ENCODE measurements around the gene FAM3A. TPM values are rescaled to one million over a fixed set of nuclear protein-coding genes. Genes with fewer than 3 reads are reported as not detected.
A peak's percentile ranks its signal among the peaks of the same experiment; 100 is the strongest.

FAM3A gene
- total and polyA plus RNA-seq, 2 donors (not counting 1 experiment from before 2014, with no cell fraction given) = 17.3 to 30.2 TPM

DNA sequence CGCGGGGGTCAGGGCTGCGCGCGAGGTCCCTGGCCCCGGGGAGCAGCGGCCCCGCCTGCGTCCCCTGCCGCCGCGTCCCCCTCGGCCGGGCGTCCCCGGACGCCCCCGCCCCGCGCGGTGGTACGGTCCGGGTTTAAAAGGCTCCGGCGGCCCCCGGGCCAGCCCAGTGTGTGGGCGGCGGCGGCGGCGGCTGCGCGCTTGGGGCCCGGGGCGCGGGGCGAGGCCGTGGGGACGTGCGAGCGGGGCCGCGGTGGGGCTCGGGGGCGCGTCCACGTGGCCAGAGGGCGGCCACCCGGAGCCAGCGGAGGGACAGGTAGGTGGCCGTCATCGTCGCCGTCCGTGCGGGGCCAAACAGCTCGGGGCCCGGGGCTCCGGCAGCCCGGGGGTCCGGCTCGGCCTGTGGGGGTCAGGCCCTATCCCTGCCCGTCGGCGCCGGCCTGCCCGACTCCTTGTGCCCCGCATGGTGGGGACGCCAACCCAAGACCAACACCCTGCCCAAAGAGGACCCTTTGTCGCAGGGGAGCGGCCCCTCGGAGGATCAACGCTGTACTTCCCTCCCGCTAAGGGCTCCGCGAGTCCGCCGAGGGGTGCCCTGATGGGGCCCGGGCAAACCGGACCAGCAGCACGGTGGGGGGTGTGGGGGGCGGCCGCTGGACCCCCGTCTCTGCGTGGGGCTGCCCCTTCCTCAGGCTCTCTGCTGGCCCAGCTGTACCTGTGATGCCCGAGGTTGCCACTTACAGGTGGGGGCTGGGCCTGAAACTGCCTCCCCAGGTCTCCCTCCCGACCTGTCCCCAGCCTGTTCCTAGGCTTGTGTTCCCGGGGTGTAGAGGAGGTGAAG is 57.7 kb downstream of the FAM3A start, which contains the start of gene PLXNA3:
Gene PLXNA3, plus strand, starts transcription at position 166 of the 838 bp plus-strand sequence. CDS start 1,903 bp downstream, outside the sequence.
- TF ChIP-seq EZH2 (IDR thresholded peaks at IDR 0.05; ENCODE audit: low read length, missing control alignments) = no peak
- TF ChIP-seq, protein P1, sequence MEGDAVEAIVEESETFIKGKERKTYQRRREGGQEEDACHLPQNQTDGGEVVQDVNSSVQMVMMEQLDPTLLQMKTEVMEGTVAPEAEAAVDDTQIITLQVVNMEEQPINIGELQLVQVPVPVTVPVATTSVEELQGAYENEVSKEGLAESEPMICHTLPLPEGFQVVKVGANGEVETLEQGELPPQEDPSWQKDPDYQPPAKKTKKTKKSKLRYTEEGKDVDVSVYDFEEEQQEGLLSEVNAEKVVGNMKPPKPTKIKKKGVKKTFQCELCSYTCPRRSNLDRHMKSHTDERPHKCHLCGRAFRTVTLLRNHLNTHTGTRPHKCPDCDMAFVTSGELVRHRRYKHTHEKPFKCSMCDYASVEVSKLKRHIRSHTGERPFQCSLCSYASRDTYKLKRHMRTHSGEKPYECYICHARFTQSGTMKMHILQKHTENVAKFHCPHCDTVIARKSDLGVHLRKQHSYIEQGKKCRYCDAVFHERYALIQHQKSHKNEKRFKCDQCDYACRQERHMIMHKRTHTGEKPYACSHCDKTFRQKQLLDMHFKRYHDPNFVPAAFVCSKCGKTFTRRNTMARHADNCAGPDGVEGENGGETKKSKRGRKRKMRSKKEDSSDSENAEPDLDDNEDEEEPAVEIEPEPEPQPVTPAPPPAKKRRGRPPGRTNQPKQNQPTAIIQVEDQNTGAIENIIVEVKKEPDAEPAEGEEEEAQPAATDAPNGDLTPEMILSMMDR (conservative IDR thresholded peaks at IDR 0.05 in 1 of 2, IDR thresholded peaks at IDR 0.05 in 1 of 2; ENCODE audit: low read depth in 1 of 2, low read length in 2 of 2) = no peak
- no peaks in the 10 kb centered on the region for H4K20me1 ChIP-seq (ENCODE audit: control insufficient read depth, extremely low read depth, insufficient read depth, low read length)
- no peaks in the 10 kb centered on the region for H3K4me1 ChIP-seq (ENCODE audit: control insufficient read depth, extremely low read depth, insufficient read depth, low read length)
- no peak within 1 kb of the TSS for H3K27ac ChIP-seq (ENCODE audit: insufficient read depth, low read length)
- peaks cover 38% of the 10 kb centered on the region for H3K79me2 ChIP-seq (ENCODE audit: control insufficient read depth, insufficient read depth, low read length)
- H3K9me3 ChIP-seq (ENCODE audit: control insufficient read depth, insufficient read depth, low read depth, low read length) = no peaks in the 10 kb centered on the region
- peak within 1 kb of the TSS; percentile 64 for H3K4me2 ChIP-seq (ENCODE audit: extremely low read depth, insufficient read depth, low read length)
- DNase-seq (ENCODE audit: low read depth in 2 of 2) = peak in 1 of 2 donors; percentile 30
- H3K9ac ChIP-seq (ENCODE audit: insufficient read depth, low read length) = peak within 1 kb of the TSS; percentile 53
- no peaks in the 10 kb centered on the region for H3K27me3 ChIP-seq (ENCODE audit: control insufficient read depth, insufficient read depth, low read length)
- no peak within 1 kb of the TSS for H2AFZ ChIP-seq (ENCODE audit: low read length)
- H3K4me3 ChIP-seq (replicated peaks in 1 of 4; ENCODE audit: control extremely low read depth in 1 of 4, insufficient read depth in 1 of 4, low read depth in 3 of 4, low read length in 4 of 4) = peak within 1 kb of the TSS; percentile 65 to 73 (median 72)
- H3K36me3 ChIP-seq (ENCODE audit: control insufficient read depth, insufficient read depth, low read length) = peaks cover 9% of the 10 kb centered on the region

DNA sequence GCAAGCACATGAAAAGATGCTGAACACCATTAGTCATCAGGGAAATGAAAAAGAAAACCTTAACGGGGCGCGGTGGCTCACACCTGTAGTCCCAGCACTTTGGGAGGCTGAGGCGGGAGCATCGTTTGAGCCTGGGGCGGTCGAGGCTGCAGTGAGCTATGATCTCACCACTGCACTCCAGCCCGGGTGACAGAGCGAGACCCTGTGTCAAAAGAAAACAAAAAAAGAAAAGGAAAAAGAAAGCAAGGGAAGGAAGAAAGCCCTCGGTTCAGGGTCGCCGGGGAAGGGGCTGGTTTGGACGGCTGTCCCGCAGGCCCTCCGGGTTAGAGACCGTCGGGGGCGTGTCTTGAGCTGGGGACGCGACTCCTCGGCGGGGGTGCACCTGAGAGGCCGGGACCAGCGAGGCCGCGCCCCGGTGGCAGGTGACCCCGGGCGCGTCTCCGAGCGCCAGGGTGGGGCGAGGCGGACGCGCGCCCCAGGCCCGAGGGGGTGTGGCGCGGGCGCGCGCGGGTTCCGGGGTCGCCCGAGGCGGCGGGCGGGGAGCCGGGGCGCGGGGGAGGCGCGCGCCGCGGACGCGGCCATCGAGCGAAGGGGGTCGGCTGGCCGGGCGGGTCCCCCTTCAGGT is 58.4 kb downstream of the FAM3A start:
- TF ChIP-seq EZH2 (IDR thresholded peaks at IDR 0.05; ENCODE audit: low read length, missing control alignments) = no peak
- TF ChIP-seq, protein P1 (conservative IDR thresholded peaks at IDR 0.05 in 1 of 2, IDR thresholded peaks at IDR 0.05 in 1 of 2; ENCODE audit: low read depth in 1 of 2, low read length in 2 of 2) = no peak
- Histone ChIP-seq H3K36me3 (ENCODE audit: control insufficient read depth, insufficient read depth, low read length) (peaks cover 7% of the 10 kb centered on the region), H3K27ac (ENCODE audit: insufficient read depth, low read length) (no peak overlapping the region), H3K27me3 (ENCODE audit: control insufficient read depth, insufficient read depth, low read length) (no peaks in the 10 kb centered on the region), H3K9me3 (ENCODE audit: control insufficient read depth, insufficient read depth, low read depth, low read length) (no peaks in the 10 kb centered on the region), H3K9ac (ENCODE audit: insufficient read depth, low read length) (peak overlapping the region; percentile 46), H3K4me1 (ENCODE audit: control insufficient read depth, extremely low read depth, insufficient read depth, low read length) (no peaks in the 10 kb centered on the region), H4K20me1 (ENCODE audit: control insufficient read depth, extremely low read depth, insufficient read depth, low read length) (no peaks in the 10 kb centered on the region), H3K4me2 (ENCODE audit: extremely low read depth, insufficient read depth, low read length) (peak overlapping the region; percentile 25), H3K79me2 (ENCODE audit: control insufficient read depth, insufficient read depth, low read length) (peaks cover 36% of the 10 kb centered on the region), H3K4me3 (replicated peaks in 1 of 4; ENCODE audit: control extremely low read depth in 1 of 4, insufficient read depth in 1 of 4, low read depth in 3 of 4, low read length in 4 of 4) (peak overlapping the region; percentile 27 to 51 (median 34)), H2AFZ (ENCODE audit: low read length) (no peak overlapping the region)
- no peak for DNase-seq (ENCODE audit: low read depth in 2 of 2)

Other genes with a start within 250 kb of the FAM3A start
- gene TEX28, start 221.1 kb downstream of the FAM3A start, total RNA-seq = not detected in 2 replicates
- not detected in 2 replicates for gene TEX28, start 221.1 kb downstream of the FAM3A start, polyA plus RNA-seq
- gene TKTL1, start 220.4 kb downstream of the FAM3A start, total RNA-seq = not detected in 2 replicates
- not detected in 2 replicates for gene TKTL1, start 220.4 kb downstream of the FAM3A start, polyA plus RNA-seq
- gene FLNA, start 141.6 kb downstream of the FAM3A start, total RNA-seq = 2,298 and 2,728 TPM in 2 replicates
- 654 and 799 TPM in 2 replicates for gene FLNA, start 141.6 kb downstream of the FAM3A start, polyA plus RNA-seq
- gene EMD, start 136.9 kb downstream of the FAM3A start, total RNA-seq = 23.4 and 26.4 TPM in 2 replicates
- 72.1 and 82.4 TPM in 2 replicates for gene EMD, start 136.9 kb downstream of the FAM3A start, polyA plus RNA-seq
- 2,291 and 2,319 TPM in 2 replicates for gene RPL10, start 117.9 kb downstream of the FAM3A start, total RNA-seq
- 4,015 and 4,527 TPM in 2 replicates for gene RPL10, start 117.9 kb downstream of the FAM3A start, polyA plus RNA-seq
- gene DNASE1L1, start 107.0 kb downstream of the FAM3A start, total RNA-seq = 13.9 and 38.5 TPM in 2 replicates
- 11.3 and 13.6 TPM in 2 replicates for gene DNASE1L1, start 107.0 kb downstream of the FAM3A start, polyA plus RNA-seq
- 17.7 and 21.6 TPM in 2 replicates for gene TAFAZZIN, start 104.7 kb downstream of the FAM3A start, total RNA-seq
- gene TAFAZZIN, start 104.7 kb downstream of the FAM3A start, polyA plus RNA-seq = 11.2 and 12.1 TPM in 2 replicates
- 38.8 and 59.8 TPM in 2 replicates for gene ATP6AP1, start 87.6 kb downstream of the FAM3A start, total RNA-seq
- 86.9 and 89.7 TPM in 2 replicates for gene ATP6AP1, start 87.6 kb downstream of the FAM3A start, polyA plus RNA-seq
- 53.2 and 86.5 TPM in 2 replicates for gene GDI1, start 79.1 kb downstream of the FAM3A start, total RNA-seq
- 134 and 162 TPM in 2 replicates for gene GDI1, start 79.1 kb downstream of the FAM3A start, polyA plus RNA-seq
- 80.1 and 88.1 TPM in 2 replicates for gene FAM50A, start 72.1 kb downstream of the FAM3A start, total RNA-seq
- 117 and 123 TPM in 2 replicates for gene FAM50A, start 72.1 kb downstream of the FAM3A start, polyA plus RNA-seq
- gene PLXNA3, start 58.0 kb downstream of the FAM3A start, total RNA-seq = 11.6 and 17.8 TPM in 2 replicates
- gene PLXNA3, start 58.0 kb downstream of the FAM3A start, polyA plus RNA-seq = 18.4 and 24.3 TPM in 2 replicates
- gene LAGE3, start 37.0 kb downstream of the FAM3A start, total RNA-seq = 13.4 and 20.5 TPM in 2 replicates
- gene LAGE3, start 37.0 kb downstream of the FAM3A start, polyA plus RNA-seq = 6.1 and 6.4 TPM in 2 replicates
- gene UBL4A, start 29.6 kb downstream of the FAM3A start, total RNA-seq = 39.5 and 42.8 TPM in 2 replicates
- 17.9 and 21.7 TPM in 2 replicates for gene UBL4A, start 29.6 kb downstream of the FAM3A start, polyA plus RNA-seq
- gene SLC10A3, start 25.6 kb downstream of the FAM3A start, total RNA-seq = 13.9 and 15.2 TPM in 2 replicates
- gene SLC10A3, start 25.6 kb downstream of the FAM3A start, polyA plus RNA-seq = 15.5 and 16.0 TPM in 2 replicates
- gene G6PD, start 30.6 kb upstream of the FAM3A start, total RNA-seq = 52.1 and 86.2 TPM in 2 replicates
- 109 and 229 TPM in 2 replicates for gene G6PD, start 30.6 kb upstream of the FAM3A start, polyA plus RNA-seq
- gene IKBKG, start 31.4 kb upstream of the FAM3A start, total RNA-seq = 8.7 and 20.1 TPM in 2 replicates
- 14.8 and 27.8 TPM in 2 replicates for gene IKBKG, start 31.4 kb upstream of the FAM3A start, polyA plus RNA-seq
- gene CTAG1A, start 68.9 kb upstream of the FAM3A start, total RNA-seq = not detected in 2 replicates
- not detected in 2 replicates for gene CTAG1A, start 68.9 kb upstream of the FAM3A start, polyA plus RNA-seq
- not detected in 2 replicates for gene CTAG1B, start 103.0 kb upstream of the FAM3A start, total RNA-seq
- not detected in 2 replicates for gene CTAG1B, start 103.0 kb upstream of the FAM3A start, polyA plus RNA-seq
- not detected in 2 replicates for gene CTAG2, start 137.3 kb upstream of the FAM3A start, total RNA-seq
- not detected in 2 replicates for gene CTAG2, start 137.3 kb upstream of the FAM3A start, polyA plus RNA-seq
- 4.1 and 6.4 TPM in 2 replicates for gene GAB3, start 234.8 kb upstream of the FAM3A start, total RNA-seq
- gene GAB3, start 234.8 kb upstream of the FAM3A start, polyA plus RNA-seq = 2.8 and 2.9 TPM in 2 replicates
- 30.2 and 31.1 TPM in 2 replicates for gene DKC1, start 246.6 kb upstream of the FAM3A start, total RNA-seq
- 42.4 and 66.8 TPM in 2 replicates for gene DKC1, start 246.6 kb upstream of the FAM3A start, polyA plus RNA-seq